HL-60 (cell line): Measurements from ENCODE around the gene SMYD1.
"Not testable (repeated sequence)": the region's sequence is repeated elsewhere in the genome, so short reads cannot be mapped to it uniquely, and the experiment has no call there.

Source experiments
- DNase-seq, 2 experiments: peaks; one replicate each; pipeline ENCODE4 v3.0.0-alpha.2; 2010 to 2020; ENCODE audit warnings: low read depth in 1 of 2, low spot score in 1 of 2
- H3K27ac ChIP-seq: fragments of 250-450 bp; sonication (Bioruptor Pico); replicated peaks from 2 replicates; pipeline ENCODE4 v1.5.1; 2020; ENCODE audit warnings: mild to moderate bottlenecking, moderate library complexity
- H3K27me3 ChIP-seq: fragments of 250-450 bp; sonication (Bioruptor Pico); 2 replicates; pipeline ENCODE4 v1.5.1; 2021; ENCODE audit warnings: mild to moderate bottlenecking, moderate library complexity; ENCODE audit not compliant: insufficient read depth, poor library complexity, severe bottlenecking
- H3K4me3 ChIP-seq: replicated peaks from 2 replicates; pipeline ENCODE4 v1.5.1; 2011; ENCODE audit warnings: mild to moderate bottlenecking, control low read depth, low read length; ENCODE audit not compliant: insufficient read depth
- CTCF ChIP-seq: IDR thresholded peaks from one replicate; pipeline ENCODE4 v1.5.1; 2011; ENCODE audit warnings: low read length, control low read depth, inconsistent platforms; ENCODE audit not compliant: insufficient read depth
- GABPA ChIP-seq: IDR thresholded peaks from 2 replicates; pipeline ENCODE4 v1.6.1; 2012; ENCODE audit warnings: low read depth
- POLR2AphosphoS5 ChIP-seq: IDR thresholded peaks from 2 replicates; pipeline ENCODE4 v1.6.1; 2012; ENCODE audit warnings: low read depth
- REST ChIP-seq: IDR thresholded peaks from 2 replicates; pipeline ENCODE4 v1.6.1; 2012; ENCODE audit warnings: low read depth; ENCODE audit not compliant: insufficient replicate concordance
- SPI1 ChIP-seq: IDR thresholded peaks from 2 replicates; pipeline ENCODE4 v1.6.1; 2012; ENCODE audit warnings: low read depth, mild to moderate bottlenecking, borderline replicate concordance

Gene SMYD1

GRCh38 chr2:88036606-88037005, 31.0 kb upstream of the SMYD1 start:
- H3K27me3 ChIP-seq: no peaks in the 10 kb centered on the region
- DNase-seq: no peak
- no peak overlapping the region for H3K27ac ChIP-seq
- peak; percentile 38; the same call in 1 of the 2 replicates for TF ChIP-seq SPI1
- TF ChIP-seq REST: no peak
- H3K4me3 ChIP-seq: no peak overlapping the region

- Histone ChIP-seq H3K27ac (no peak overlapping the region), H3K27me3 (no peaks in the 10 kb centered on the region), H3K4me3 (no peak overlapping the region)
- TF ChIP-seq REST (no peak), GABPA (no peak), SPI1 (no peak), POLR2AphosphoS5 (no peak), CTCF (no peak)
- DNase-seq: no peak
Measured at GRCh38 chr2:88038263-88039105, 29.1 kb upstream of the SMYD1 start.

GRCh38 chr2:88042476-88042875, 25.1 kb upstream of the SMYD1 start:
- TF ChIP-seq GABPA (no peak), REST (no peak), CTCF (no peak), SPI1 (no peak)
- no peak for DNase-seq
- Histone ChIP-seq H3K27me3 (no peaks in the 10 kb centered on the region), H3K27ac (no peak overlapping the region), H3K4me3 (no peak overlapping the region)

GRCh38 chr2:88045561-88045960, 22.1 kb upstream of the SMYD1 start:
- H3K27me3 ChIP-seq, DNase-seq, H3K27ac ChIP-seq, H3K4me3 ChIP-seq: not testable (repeated sequence)
